OCI-LY7 (cell line): Measurements from ENCODE around the gene SPRED2. TPM values are rescaled to one million over a fixed set of nuclear protein-coding genes. Genes with fewer than 3 reads are reported as not detected.

Experiments used
- BruUV-seq: library from RNA; stranded (reverse); fragments of 400-500 nt; replicated peaks from 2 replicates; lab custom pipeline; 2021; lab: Mats Ljungman, UMichigan
- CTCF ChIA-PET: fragments of 300-600 bp; sonication (Branson Sonifier 250); formaldehyde crosslinking; loops from one replicate; lab custom pipeline; 2022; ENCODE audit warnings: antibody characterized with exemption; ENCODE audit not compliant: unreplicated experiment; lab: Charles Lee
- POLR2A ChIA-PET: fragments of 300-600 bp; sonication (Branson Sonifier 250); formaldehyde crosslinking; loops from one replicate; lab custom pipeline; 2022; ENCODE audit warnings: antibody characterized with exemption; lab: Charles Lee
- DNase-seq: peaks from one replicate; pipeline ENCODE4 v3.0.0-alpha.2; 2015; ENCODE audit warnings: low spot score
- H2AFZ ChIP-seq: fragments of 200-600 bp; sonication (generic), shearing (Covaris generic); 2 replicates; pipeline ENCODE4 v1.6.1; 2014; ENCODE audit warnings: mild to moderate bottlenecking, antibody characterized with exemption, low read length, moderate library complexity
- H3K27ac ChIP-seq: fragments of 200-600 bp; sonication (generic); 2 replicates; pipeline ENCODE4 v1.5.1; 2014; ENCODE audit warnings: mixed run types, low read depth, mild to moderate bottlenecking, moderate library complexity, low read length, inconsistent platforms; ENCODE audit not compliant: poor library complexity, severe bottlenecking
- H3K36me3 ChIP-seq: fragments of 200-600 bp; sonication (generic); 2 replicates; pipeline ENCODE4 v1.6.1; 2014; ENCODE audit warnings: mild to moderate bottlenecking, antibody characterized with exemption, low read length, moderate library complexity, mixed read lengths; ENCODE audit not compliant: insufficient read depth
- H3K4me1 ChIP-seq: fragments of 200-600 bp; sonication (generic); 2 replicates; pipeline ENCODE4 v1.5.1; 2014; ENCODE audit warnings: mild to moderate bottlenecking, low read length; ENCODE audit not compliant: insufficient read depth, poor library complexity, severe bottlenecking
- H3K4me2 ChIP-seq: fragments of 200-600 bp; sonication (generic); 2 replicates; pipeline ENCODE4 v1.6.1; 2014; ENCODE audit warnings: mild to moderate bottlenecking, low read length
- H3K4me3 ChIP-seq: fragments of 200-600 bp; sonication (generic); 2 replicates; pipeline ENCODE4 v1.5.1; 2014; ENCODE audit warnings: mild to moderate bottlenecking, low read depth, low read length; ENCODE audit not compliant: poor library complexity, severe bottlenecking
- H3K79me2 ChIP-seq: fragments of 200-600 bp; sonication (generic); 2 replicates; pipeline ENCODE4 v1.6.1; 2016; ENCODE audit warnings: low read depth, mild to moderate bottlenecking, low read length, moderate library complexity, mixed read lengths; ENCODE audit not compliant: insufficient read depth
- H3K9me2 ChIP-seq: fragments of 200-600 bp; sonication (generic); 2 replicates; pipeline ENCODE4 v1.6.1; 2016; ENCODE audit warnings: mild to moderate bottlenecking, low read length, mixed read lengths; ENCODE audit not compliant: insufficient read depth
- H3K9me3 ChIP-seq: fragments of 200-600 bp; sonication (generic); 2 replicates; pipeline ENCODE4 v1.6.1; 2014; ENCODE audit warnings: mild to moderate bottlenecking, mixed run types, low read length, mixed read lengths
- H4K20me1 ChIP-seq: fragments of 200-600 bp; sonication (generic); 2 replicates; pipeline ENCODE4 v1.6.1; 2014; ENCODE audit warnings: mild to moderate bottlenecking, antibody characterized with exemption, low read length, moderate library complexity, mixed read lengths; ENCODE audit not compliant: insufficient read depth
- CTCF ChIP-seq: fragments of 200-600 bp; sonication (generic); conservative IDR thresholded peaks from 2 replicates; pipeline ENCODE4 v1.5.1; 2014; ENCODE audit warnings: mild to moderate bottlenecking, antibody characterized with exemption, low read length, moderate library complexity, mixed read lengths
- EZH2phosphoT487 ChIP-seq: fragments of 200-600 bp; sonication (generic); IDR thresholded peaks from 2 replicates; pipeline ENCODE4 v1.6.1; 2018; ENCODE audit warnings: low read depth, borderline replicate concordance, mild to moderate bottlenecking, mixed run types, antibody characterized with exemption, low read length, moderate library complexity, mixed read lengths
- intact Hi-C: fragments of 100-400 bp; cut with micrococcal nuclease; formaldehyde crosslinking; loops from one replicate; pipeline ENCODE4 v1.10.0; 2022; ENCODE audit not compliant: unreplicated experiment
- total RNA-seq, 2 experiments: library from RNA; depleted of rRNA in 1 of 2; stranded (reverse); fragments of >200 nt in 1 of 2; shearing (Covaris generic) in 1 of 2; gene quantifications; 2 replicates each; pipeline ENCODE4 v1.2.3, GENCODE V29; 2014 to 2022

SPRED2 gene
- total RNA-seq, 2 experiments from 2014 or later: 8.0 to 49.1 TPM

GRCh38 chr2:65378290-65378689 is 54.1 kb downstream of the SPRED2 start:
- Histone ChIP-seq H3K4me1 (peaks cover 74% of the 10 kb centered on the region), H3K9me3 (no peaks in the 10 kb centered on the region), H3K4me3 (no peak overlapping the region), H3K27ac (no peak overlapping the region), H2AFZ (no peak overlapping the region), H3K9me2 (no peaks in the 10 kb centered on the region), H4K20me1 (no peaks in the 10 kb centered on the region), H3K79me2 (peaks cover 22% of the 10 kb centered on the region; the same call in 1 of the 2 replicates), H3K4me2 (no peak overlapping the region), H3K36me3 (peaks cover 23% of the 10 kb centered on the region)
- intact Hi-C loops: no loop called here
- TF ChIP-seq CTCF (no peak), EZH2phosphoT487 (no peak)
- DNase-seq: no peak
- no TSS peak for BruUV-seq
- ChIA-PET POLR2A (interaction anchor here (0.9 to 1.0 kb wide), 2 partner anchors 11 to 15 kb away, joined by 3 to 4 read pairs; no protein-coding TSS in a partner anchor), CTCF (no interaction called here)

GRCh38 chr2:65377556-65378192 is 54.7 kb downstream of the SPRED2 start:
- no peak for TF ChIP-seq EZH2phosphoT487
- no peak for TF ChIP-seq CTCF
- H3K4me2 ChIP-seq: peak overlapping the region; percentile 3; the same call in 1 of the 2 replicates
- ChIA-PET POLR2A (interaction anchor here (0.9 to 2.7 kb wide), 2 partner anchors 10 to 11 kb away, joined by 3 to 10 read pairs; no protein-coding TSS in a partner anchor), CTCF (no interaction called here)
- H4K20me1 ChIP-seq: no peaks in the 10 kb centered on the region
- H3K9me3 ChIP-seq: no peaks in the 10 kb centered on the region
- intact Hi-C loops: no loop called here
- peaks cover 74% of the 10 kb centered on the region for H3K4me1 ChIP-seq
- H3K4me3 ChIP-seq: no peak overlapping the region
- H3K27ac ChIP-seq: no peak overlapping the region
- H3K79me2 ChIP-seq: peaks cover 24% of the 10 kb centered on the region; the same call in 1 of the 2 replicates
- H3K9me2 ChIP-seq: no peaks in the 10 kb centered on the region
- peaks cover 23% of the 10 kb centered on the region for H3K36me3 ChIP-seq
- H2AFZ ChIP-seq: no peak overlapping the region
- DNase-seq: no peak
- no TSS peak for BruUV-seq

- TF ChIP-seq CTCF: no peak
- no peak for TF ChIP-seq EZH2phosphoT487
- no peak overlapping the region for H3K4me2 ChIP-seq
- peaks cover 19% of the 10 kb centered on the region; the same call in 1 of the 2 replicates for H3K79me2 ChIP-seq
- no peak for DNase-seq
- no peak overlapping the region for H3K27ac ChIP-seq
- no peak overlapping the region for H3K4me3 ChIP-seq
- ChIA-PET POLR2A (interaction anchor here (1.2 to 8.0 kb wide), 4 partner anchors 8 to 106 kb away, joined by 4 to 104 read pairs (median 16); no protein-coding TSS in a partner anchor), CTCF (interaction anchor here (0.8 to 1.4 kb wide), 3 partner anchors 10 to 17 kb away, joined by 3 to 5 read pairs (median 3); no protein-coding TSS in a partner anchor)
- H3K9me2 ChIP-seq: no peaks in the 10 kb centered on the region
- H3K36me3 ChIP-seq: peaks cover 19% of the 10 kb centered on the region
- no peaks in the 10 kb centered on the region for H3K9me3 ChIP-seq
- peaks cover 75% of the 10 kb centered on the region for H3K4me1 ChIP-seq
- H4K20me1 ChIP-seq: no peaks in the 10 kb centered on the region
- H2AFZ ChIP-seq: no peak overlapping the region
- intact Hi-C loops: no loop called here
- BruUV-seq: no TSS peak
Measured at GRCh38 chr2:65375723-65376122, 56.7 kb downstream of the SPRED2 start.
